GM12891 (cell line): Measurements from ENCODE around the gene PTPRS.

Experiments used
- POLR2A ChIP-seq: IDR thresholded peaks from 2 replicates; pipeline ENCODE4 v1.6.1; 2011; ENCODE audit warnings: low read depth, low read length, control low read depth
- POLR2AphosphoS5 ChIP-seq: IDR thresholded peaks from 2 replicates; pipeline ENCODE4 v1.6.1; 2011; ENCODE audit warnings: low read depth, low read length, control low read depth

- no peak for TF ChIP-seq POLR2A
- no peak for TF ChIP-seq POLR2AphosphoS5
Observed at GRCh38 chr19:5339198-5339949, 1.2 kb downstream of the PTPRS start.
